Left colon (tissue), 2 donors: ENCODE results near the gene UPF1. TPM values are rescaled to one million over a fixed set of nuclear protein-coding genes. Genes with fewer than 3 reads are reported as not detected.

Source experiments
- total RNA-seq, 2 donors: library from RNA; stranded (reverse); fragmentation: NEBNext Ultra II Directional; extraction: Animal tissue kit (Norgen Biotek cat#: 25700); gene quantifications; one replicate each; pipeline ENCODE4 v1.2.1, GENCODE V29; 2021
- donor health status: DM: no; HTN: no; CAD: no.
- donor health status: DM: yes; HTN: yes; CAD: no.

UPF1 gene
- total RNA-seq, 2 donors from 2014 or later = 67.6 to 81.8 TPM

Other genes with a start within 250 kb of the UPF1 start
- gene REX1BD, start 243.2 kb upstream of the UPF1 start, total RNA-seq = 10 to 100 TPM; 49.2 to 53.4 TPM
- gene CRLF1, start 225.2 kb upstream of the UPF1 start, total RNA-seq = 1 to 10 TPM; 1.3 to 2.4 TPM
- gene TMEM59L, start 219.1 kb upstream of the UPF1 start, total RNA-seq = 1 to 10 TPM in 1 of 2 donors, under 1 TPM in 1; 0.40 to 1.1 TPM
- 10 to 100 TPM in 1 of 2 donors, 1 to 10 TPM in 1; 8.5 to 10.1 TPM for gene KLHL26, start 194.9 kb upstream of the UPF1 start, total RNA-seq
- 10 to 100 TPM; 10.2 TPM for gene CRTC1, start 148.3 kb upstream of the UPF1 start, total RNA-seq
- not detected for gene COMP, start 40.7 kb upstream of the UPF1 start, total RNA-seq
- gene CERS1, start 64.2 kb downstream of the UPF1 start, total RNA-seq = under 1 TPM; 0.12 to 0.59 TPM
- gene COPE, start 87.4 kb downstream of the UPF1 start, total RNA-seq = 100 to 1,000 TPM; 186 to 200 TPM
- gene DDX49, start 87.8 kb downstream of the UPF1 start, total RNA-seq = 10 to 100 TPM; 30.7 to 40.0 TPM
- gene HOMER3, start 109.3 kb downstream of the UPF1 start, total RNA-seq = 1 to 10 TPM; 3.9 to 7.9 TPM
- gene SUGP2, start 201.6 kb downstream of the UPF1 start, total RNA-seq = 10 to 100 TPM; 51.7 to 61.7 TPM
- 10 to 100 TPM; 17.8 to 20.8 TPM for gene ARMC6, start 201.6 kb downstream of the UPF1 start, total RNA-seq
- gene SLC25A42, start 232.0 kb downstream of the UPF1 start, total RNA-seq = 1 to 10 TPM; 8.2 to 8.5 TPM